Measurements from ENCODE around the gene CTDP1. TPM values are rescaled to one million over a fixed set of nuclear protein-coding genes. Genes with fewer than 3 reads are reported as not detected.
"Not testable (repeated sequence)": the region's sequence is repeated elsewhere in the genome, so short reads cannot be mapped to it uniquely, and the experiment has no call there.

The CTDP1 gene
- total RNA-seq, 4 donors from 2014 or later = 18.1 to 40.5 (median 25.7) TPM

GRCh38 chr18:79692056-79692455 lies 12.5 kb downstream of the CTDP1 start:
- Histone ChIP-seq H3K27me3 (no peaks in the 10 kb centered on the region), H3K27ac (no peak overlapping the region), H3K4me1 (peaks cover 0 to 8% (median 0%) of the 10 kb centered on the region in 4 donors), H3K36me3 (peaks cover 0 to 22% (median 0%) of the 10 kb centered on the region in 3 donors), H3K4me3 (no peak overlapping the region), H3K9me3 (no peaks in the 10 kb centered on the region)
- no peak for DNase-seq (ENCODE audit: low spot score in 2 of 2)
- WGBS, 2 donors = 79 to 86% methylated on average over 12 to 13 of the region's 14 CpGs
- no peak for TF ChIP-seq POLR2A (IDR thresholded peaks at IDR 0.05)
- TF ChIP-seq CTCF (IDR thresholded peaks at IDR 0.05) = no peak
- no peak for TF ChIP-seq EP300 (IDR thresholded peaks at IDR 0.05)

GRCh38 chr18:79692886-79693285 lies 13.3 kb downstream of the CTDP1 start:
- H3K27me3 ChIP-seq = no peaks in the 10 kb centered on the region
- H3K36me3 ChIP-seq = peaks cover 0 to 30% (median 0%) of the 10 kb centered on the region in 3 donors
- H3K9me3 ChIP-seq = no peaks in the 10 kb centered on the region
- no peak for DNase-seq (ENCODE audit: low spot score in 2 of 2)
- 84 to 94% methylated on average over 12 of the region's 12 CpGs for WGBS, 2 donors
- TF ChIP-seq POLR2A (IDR thresholded peaks at IDR 0.05) (no peak), EP300 (IDR thresholded peaks at IDR 0.05) (no peak), CTCF (IDR thresholded peaks at IDR 0.05) (no peak)
- peaks cover 0 to 8% (median 0%) of the 10 kb centered on the region in 4 donors for H3K4me1 ChIP-seq
- no peak overlapping the region for H3K27ac ChIP-seq
- no peak overlapping the region for H3K4me3 ChIP-seq

DNA sequence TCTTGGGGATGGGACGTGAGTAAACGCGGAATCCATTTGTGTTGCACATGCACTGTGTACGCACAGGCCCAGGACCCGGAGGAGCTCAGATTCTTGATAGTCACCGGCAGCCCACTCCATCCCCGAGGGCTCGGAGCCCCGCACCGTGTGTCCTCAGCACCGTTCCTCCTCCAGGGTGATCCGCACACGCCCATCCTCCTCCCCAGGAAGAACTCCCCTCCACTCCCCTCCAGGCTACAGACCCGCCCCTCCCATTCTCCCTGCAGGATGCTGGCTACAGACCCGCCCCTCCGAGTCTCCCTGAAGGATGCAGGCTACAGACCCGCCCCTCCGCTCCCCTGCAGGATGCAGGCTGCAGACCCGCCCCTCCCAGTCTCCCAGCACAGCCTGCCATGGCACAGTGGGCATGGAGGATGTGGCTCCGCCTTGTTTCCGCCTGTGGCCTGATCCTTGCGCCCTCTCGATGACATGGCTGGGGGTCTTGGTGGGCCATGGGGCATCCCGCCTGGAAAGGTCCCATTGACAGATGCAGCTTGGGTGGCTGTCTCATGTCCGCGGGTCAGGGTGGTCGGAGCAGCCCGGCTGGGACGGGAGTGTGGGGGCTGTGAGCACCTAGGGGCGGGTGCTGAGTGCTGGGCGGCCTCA lies 14.1 kb downstream of the CTDP1 start:
- H3K27me3 ChIP-seq = no peaks in the 10 kb centered on the region
- peaks cover 0 to 8% (median 0%) of the 10 kb centered on the region in 4 donors for H3K4me1 ChIP-seq
- DNase-seq (ENCODE audit: low spot score in 2 of 2) = no peak
- TF ChIP-seq CTCF (IDR thresholded peaks at IDR 0.05) = no peak
- WGBS, 2 donors = 74 to 80% methylated on average over 22 to 31 of the region's 31 CpGs
- no peaks in the 10 kb centered on the region for H3K9me3 ChIP-seq
- H3K27ac ChIP-seq = no peak overlapping the region
- H3K4me3 ChIP-seq = no peak overlapping the region
- peaks cover 0 to 38% (median 0%) of the 10 kb centered on the region in 3 donors for H3K36me3 ChIP-seq

DNA sequence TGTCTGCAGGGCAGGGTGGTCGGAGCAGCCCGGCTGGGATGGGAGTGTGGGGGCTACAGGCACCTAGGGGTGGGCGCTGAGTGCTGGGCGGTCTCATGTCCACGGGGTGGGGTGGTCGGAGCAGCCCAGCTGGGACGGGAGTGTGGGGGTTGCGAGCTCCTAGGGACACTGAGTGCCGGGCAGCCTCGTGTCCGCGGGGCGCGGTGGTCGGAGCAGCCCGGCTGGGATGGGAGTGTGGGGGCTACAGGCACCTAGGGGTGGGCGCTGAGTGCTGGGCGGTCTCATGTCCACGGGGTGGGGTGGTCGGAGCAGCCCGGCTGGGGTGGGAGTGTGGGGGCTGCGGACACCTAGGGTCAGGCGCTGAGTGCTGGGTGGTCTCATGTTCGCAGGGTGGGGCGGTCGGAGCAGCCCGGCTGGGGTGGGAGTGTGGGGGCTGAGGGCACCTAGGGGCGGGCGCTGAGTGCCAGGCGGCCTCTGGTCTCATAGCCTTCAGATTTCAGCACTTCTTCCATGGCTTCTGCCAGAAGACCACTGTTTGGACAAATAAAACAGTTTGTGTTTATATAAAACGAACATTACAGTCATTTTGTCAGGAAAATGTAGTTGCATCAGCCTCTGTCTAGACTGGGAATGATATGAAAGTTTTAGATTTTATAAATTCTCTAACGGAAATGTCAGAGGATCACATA lies 14.7 kb downstream of the CTDP1 start:
- not testable (repeated sequence) for H3K27ac ChIP-seq; H3K9me3 ChIP-seq; H3K4me3 ChIP-seq; DNase-seq (ENCODE audit: low spot score in 2 of 2); H3K4me1 ChIP-seq; H3K27me3 ChIP-seq
- peaks cover 0 to 45% (median 0%) of the 10 kb centered on the region in 3 donors for H3K36me3 ChIP-seq
- 67 to 79% methylated on average over 21 to 22 of the region's 32 CpGs for WGBS, 2 donors

DNA sequence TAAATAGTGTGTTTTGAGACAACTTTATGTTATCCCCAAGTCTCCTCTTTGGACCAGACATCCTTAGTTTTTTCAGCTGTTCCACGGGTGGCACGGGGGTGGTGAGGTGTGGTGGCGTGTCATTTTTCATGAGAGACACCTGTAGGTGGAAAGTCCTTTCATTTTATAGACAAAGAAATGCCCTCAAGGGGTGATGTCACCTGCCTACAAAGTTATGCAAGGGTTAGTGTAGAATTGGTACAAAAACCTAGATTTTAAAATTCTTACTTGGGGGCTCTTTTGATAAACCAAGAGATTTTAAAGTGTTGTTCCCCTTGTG lies 15.3 kb downstream of the CTDP1 start:
- Histone ChIP-seq H3K36me3 (peaks cover 0 to 50% (median 0%) of the 10 kb centered on the region in 3 donors), H3K4me1 (peaks cover 0 to 8% (median 0%) of the 10 kb centered on the region in 4 donors), H3K4me3 (no peak overlapping the region), H3K9me3 (no peaks in the 10 kb centered on the region), H3K27me3 (no peaks in the 10 kb centered on the region), H3K27ac (no peak overlapping the region)
- WGBS, 2 donors = 86% methylated on average over 3 of the region's 3 CpGs
- TF ChIP-seq EP300 (IDR thresholded peaks at IDR 0.05) = no peak
- no peak for TF ChIP-seq POLR2A (IDR thresholded peaks at IDR 0.05)
- no peak for TF ChIP-seq CTCF (IDR thresholded peaks at IDR 0.05)
- no peak for DNase-seq (ENCODE audit: low spot score in 2 of 2)

All from tibial nerve (tissue), 4 donors.